Adrenal gland (tissue), 5 donors: ENCODE results near the gene ERG28.
"Not testable (repeated sequence)": the region's sequence is repeated elsewhere in the genome, so short reads cannot be mapped to it uniquely, and the experiment has no call there.

Source experiments
- POLR2A ChIP-seq, 2 donors: fragments of 450-650 bp; IDR thresholded peaks; one replicate each; pipeline ENCODE4 v1.6.1; 2017; ENCODE audit warnings: antibody characterized with exemption in 2 of 2, mild to moderate bottlenecking in 2 of 2, moderate library complexity in 1 of 2
- TF ChIP-seq, protein P1 (sequence below), 6 experiments: fragments of 450-650 bp in 4 of 6; fragments of 200-600 bp in 2 of 6; sonication (generic) in 1 of 6; IDR thresholded peaks; 1 replicate in 5 of 6; 2 replicates in 1 of 6; pipeline versions ENCODE4 v1.5.1 to v1.8.0; 2016 to 2021; ENCODE audit warnings: antibody characterized with exemption in 6 of 6, mild to moderate bottlenecking in 2 of 6, moderate library complexity in 1 of 6
- donor health status: DM: no; HTN: no; CAD: no.

DNA sequence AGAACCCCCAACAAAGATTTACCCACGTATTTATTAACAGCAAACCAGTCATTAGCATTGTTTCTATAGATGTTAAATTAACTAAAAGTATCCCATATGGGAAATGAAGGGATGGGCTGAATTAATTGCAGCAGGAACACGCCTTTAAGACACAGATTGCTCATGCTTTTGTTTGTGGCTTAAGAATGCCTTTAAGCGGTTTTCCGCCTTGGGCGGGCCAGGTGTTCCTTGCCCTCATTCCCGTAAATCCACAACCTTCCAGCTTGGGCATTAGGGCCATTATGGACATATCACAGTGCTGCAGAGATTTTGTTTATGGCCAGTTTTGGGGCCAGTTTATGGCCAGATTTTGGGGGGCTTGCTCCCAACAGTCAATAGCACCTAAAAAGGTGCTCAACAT lies 59.6 kb downstream of the ERG28 start:
- not testable (repeated sequence) for TF ChIP-seq POLR2A (IDR thresholded peaks at IDR 0.05)
- TF ChIP-seq, protein P1, sequence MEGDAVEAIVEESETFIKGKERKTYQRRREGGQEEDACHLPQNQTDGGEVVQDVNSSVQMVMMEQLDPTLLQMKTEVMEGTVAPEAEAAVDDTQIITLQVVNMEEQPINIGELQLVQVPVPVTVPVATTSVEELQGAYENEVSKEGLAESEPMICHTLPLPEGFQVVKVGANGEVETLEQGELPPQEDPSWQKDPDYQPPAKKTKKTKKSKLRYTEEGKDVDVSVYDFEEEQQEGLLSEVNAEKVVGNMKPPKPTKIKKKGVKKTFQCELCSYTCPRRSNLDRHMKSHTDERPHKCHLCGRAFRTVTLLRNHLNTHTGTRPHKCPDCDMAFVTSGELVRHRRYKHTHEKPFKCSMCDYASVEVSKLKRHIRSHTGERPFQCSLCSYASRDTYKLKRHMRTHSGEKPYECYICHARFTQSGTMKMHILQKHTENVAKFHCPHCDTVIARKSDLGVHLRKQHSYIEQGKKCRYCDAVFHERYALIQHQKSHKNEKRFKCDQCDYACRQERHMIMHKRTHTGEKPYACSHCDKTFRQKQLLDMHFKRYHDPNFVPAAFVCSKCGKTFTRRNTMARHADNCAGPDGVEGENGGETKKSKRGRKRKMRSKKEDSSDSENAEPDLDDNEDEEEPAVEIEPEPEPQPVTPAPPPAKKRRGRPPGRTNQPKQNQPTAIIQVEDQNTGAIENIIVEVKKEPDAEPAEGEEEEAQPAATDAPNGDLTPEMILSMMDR (IDR thresholded peaks at IDR 0.05), result not testable (repeated sequence)
